ENCODE results near the gene MFSD2A. TPM values are rescaled to one million over a fixed set of nuclear protein-coding genes. Genes with fewer than 3 reads are reported as not detected.

MFSD2A gene
- total RNA-seq, 1 experiment from 2014 or later, result 8.0 TPM

DNA sequence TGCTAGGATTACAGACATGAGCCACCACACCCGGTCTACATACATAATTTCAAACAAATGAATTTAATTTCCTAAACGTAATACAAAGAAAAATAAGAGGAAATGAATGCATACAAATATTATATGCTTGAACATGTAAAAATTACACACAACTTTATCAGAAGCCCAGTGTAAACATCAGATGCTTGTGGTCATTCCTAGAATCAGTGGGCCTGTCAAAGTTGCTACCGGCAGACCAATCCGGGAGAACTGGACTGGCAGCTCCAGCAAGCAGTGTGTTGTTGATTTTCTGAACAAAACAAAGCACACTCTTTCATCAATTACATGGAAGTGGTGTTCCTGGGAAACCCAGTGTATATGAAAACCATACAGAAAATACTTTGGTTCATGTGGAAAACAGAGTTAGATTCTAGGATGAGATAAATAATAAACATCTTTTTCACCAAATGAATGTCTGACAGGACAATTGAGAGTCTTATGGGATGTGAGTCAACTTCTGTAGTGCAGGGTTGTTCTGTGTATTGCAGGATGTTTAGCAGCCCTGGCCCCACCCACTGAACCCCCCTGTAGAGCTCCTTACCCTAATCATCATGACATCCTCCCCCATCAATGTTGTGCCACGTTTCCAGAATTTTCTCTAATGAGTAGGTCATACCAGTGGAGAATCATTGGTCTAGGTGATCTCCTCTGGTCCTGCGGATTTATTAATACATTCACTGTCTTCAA lies 33.8 kb downstream of the MFSD2A start (continued):
- TF ChIP-seq, protein P1, sequence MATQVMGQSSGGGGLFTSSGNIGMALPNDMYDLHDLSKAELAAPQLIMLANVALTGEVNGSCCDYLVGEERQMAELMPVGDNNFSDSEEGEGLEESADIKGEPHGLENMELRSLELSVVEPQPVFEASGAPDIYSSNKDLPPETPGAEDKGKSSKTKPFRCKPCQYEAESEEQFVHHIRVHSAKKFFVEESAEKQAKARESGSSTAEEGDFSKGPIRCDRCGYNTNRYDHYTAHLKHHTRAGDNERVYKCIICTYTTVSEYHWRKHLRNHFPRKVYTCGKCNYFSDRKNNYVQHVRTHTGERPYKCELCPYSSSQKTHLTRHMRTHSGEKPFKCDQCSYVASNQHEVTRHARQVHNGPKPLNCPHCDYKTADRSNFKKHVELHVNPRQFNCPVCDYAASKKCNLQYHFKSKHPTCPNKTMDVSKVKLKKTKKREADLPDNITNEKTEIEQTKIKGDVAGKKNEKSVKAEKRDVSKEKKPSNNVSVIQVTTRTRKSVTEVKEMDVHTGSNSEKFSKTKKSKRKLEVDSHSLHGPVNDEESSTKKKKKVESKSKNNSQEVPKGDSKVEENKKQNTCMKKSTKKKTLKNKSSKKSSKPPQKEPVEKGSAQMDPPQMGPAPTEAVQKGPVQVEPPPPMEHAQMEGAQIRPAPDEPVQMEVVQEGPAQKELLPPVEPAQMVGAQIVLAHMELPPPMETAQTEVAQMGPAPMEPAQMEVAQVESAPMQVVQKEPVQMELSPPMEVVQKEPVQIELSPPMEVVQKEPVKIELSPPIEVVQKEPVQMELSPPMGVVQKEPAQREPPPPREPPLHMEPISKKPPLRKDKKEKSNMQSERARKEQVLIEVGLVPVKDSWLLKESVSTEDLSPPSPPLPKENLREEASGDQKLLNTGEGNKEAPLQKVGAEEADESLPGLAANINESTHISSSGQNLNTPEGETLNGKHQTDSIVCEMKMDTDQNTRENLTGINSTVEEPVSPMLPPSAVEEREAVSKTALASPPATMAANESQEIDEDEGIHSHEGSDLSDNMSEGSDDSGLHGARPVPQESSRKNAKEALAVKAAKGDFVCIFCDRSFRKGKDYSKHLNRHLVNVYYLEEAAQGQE (IDR thresholded peaks at IDR 0.05; ENCODE audit: low read depth), result no peak

DNA sequence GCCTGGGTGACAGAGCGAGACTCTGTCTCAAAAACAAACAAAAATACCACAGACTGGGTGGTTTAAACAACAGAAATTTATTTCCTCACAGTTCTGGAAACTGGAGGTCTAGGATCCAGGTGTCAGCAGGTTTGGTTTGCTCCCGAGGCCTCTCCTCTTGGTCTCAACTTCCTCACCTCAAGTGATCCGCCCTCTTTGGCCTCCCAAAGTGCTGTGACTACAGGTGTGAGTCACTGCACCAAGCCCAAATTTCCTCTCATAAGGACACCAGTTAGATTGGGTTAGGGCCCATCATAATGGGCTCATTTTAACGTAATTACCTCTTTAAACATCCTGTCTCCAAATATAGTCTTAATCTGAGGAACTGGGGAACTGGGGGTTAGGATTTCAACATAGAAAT lies 35.5 kb downstream of the MFSD2A start:
- intact Hi-C loops (cut with micrococcal nuclease), result no loop called here
- DNase-seq (ENCODE audit: low read depth, low spot score) (no peak), ATAC-seq (peak; percentile 49; the same call in 1 of the 2 replicates)
- H3K4me1 ChIP-seq (ENCODE audit: control insufficient read depth in 1 of 2, insufficient read depth in 2 of 2, low read length in 2 of 2), result peaks cover 0 to 10% of the 10 kb centered on the region in 2 experiments; a peak in 1 of 4 replicates
- H3K4me2 ChIP-seq (ENCODE audit: low read length), result no peak overlapping the region
- H4K20me1 ChIP-seq (ENCODE audit: insufficient read depth), result no peaks in the 10 kb centered on the region
- no peaks in the 10 kb centered on the region for H3K36me3 ChIP-seq (ENCODE audit: control insufficient read depth in 1 of 2, insufficient read depth in 2 of 2, low read length in 2 of 2)
- H3K79me2 ChIP-seq (ENCODE audit: insufficient read depth, low read length), result no peaks in the 10 kb centered on the region
- no peaks in the 10 kb centered on the region for H3K27me3 ChIP-seq (ENCODE audit: insufficient read depth, low read length)
- H3K27ac ChIP-seq (ENCODE audit: low read depth, low read length), result no peak overlapping the region
- no peaks in the 10 kb centered on the region for H3K9me2 ChIP-seq (ENCODE audit: insufficient read depth)
- RAD21 ChIA-PET (ENCODE audit: low non-redundant PET in 1 of 2, low total read pairs in 2 of 2, uncharacterized antibody in 2 of 2, unreplicated experiment in 2 of 2), result no interaction called here
- BruUV-seq (replicated peaks), result no TSS peak
- no peak overlapping the region for H2AFZ ChIP-seq (ENCODE audit: low read depth, low read length, poor library complexity, severe bottlenecking)
- no peak overlapping the region for H3K4me3 ChIP-seq (replicated peaks in 1 of 2; ENCODE audit: low read depth in 1 of 2, low read length in 2 of 2)
- TF ChIP-seq SIN3A (IDR thresholded peaks at IDR 0.05; ENCODE audit: low read depth), result no peak
- TF ChIP-seq ELF1 (IDR thresholded peaks at IDR 0.05; ENCODE audit: borderline replicate concordance, low read depth), result no peak
- TF ChIP-seq FOSL1 (IDR thresholded peaks at IDR 0.05; ENCODE audit: low read depth), result 0 out of 2 replicates have a peak, but pooled peaks have one; percentile 20
- TF ChIP-seq CBX3 (IDR thresholded peaks at IDR 0.05; ENCODE audit: low read depth), result no peak
- no peak for TF ChIP-seq EZH2phosphoT487 (IDR thresholded peaks at IDR 0.05; ENCODE audit: borderline replicate concordance)
- no peak for TF ChIP-seq POLR2AphosphoS5 (IDR thresholded peaks at IDR 0.05; ENCODE audit: low read depth, low read length)
- H3K9ac ChIP-seq (ENCODE audit: low read length), result no peak overlapping the region
- no peaks in the 10 kb centered on the region for H3K9me3 ChIP-seq (ENCODE audit: control insufficient read depth in 1 of 2, insufficient read depth in 1 of 2, low read depth in 1 of 2, low read length in 2 of 2)
- CTCF ChIA-PET, result no interaction called here
- POLR2A ChIA-PET, result no interaction called here
